ENCODE measurements around the gene MGAM2. TPM values are rescaled to one million over a fixed set of nuclear protein-coding genes. Genes with fewer than 3 reads are reported as not detected.

MGAM2 gene
- total RNA-seq, 1 experiment from 2014 or later, result not detected

DNA sequence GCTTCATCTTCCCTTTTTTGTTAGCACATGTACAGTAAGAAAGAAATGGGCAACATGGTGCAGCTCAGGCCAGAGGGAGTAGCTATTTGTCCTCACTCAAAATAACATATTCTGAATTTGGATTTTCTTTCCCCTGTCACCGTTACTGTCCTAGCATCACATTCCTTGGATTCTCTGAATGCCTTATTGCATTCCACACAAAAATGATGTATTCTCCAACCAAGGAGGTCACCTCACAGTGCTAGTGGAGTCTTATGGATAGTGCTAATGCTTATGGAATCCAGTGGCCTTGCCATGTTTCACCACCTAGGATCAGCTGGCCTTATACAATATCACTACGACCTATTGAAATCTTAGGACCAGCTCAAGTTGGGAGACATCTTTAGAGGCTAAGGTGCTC, 139.2 kb downstream of the MGAM2 start:
- ChIA-PET POLR2A (ENCODE audit: low non-redundant PET) (no interaction called here), CTCF (no interaction called here)
- no TSS peak for BruUV-seq (replicated peaks)
- Histone ChIP-seq H3K27ac (ENCODE audit: low read depth, low read length, poor library complexity, severe bottlenecking) (no peak overlapping the region), H3K36me3 (ENCODE audit: insufficient read depth, low read length, poor library complexity, severe bottlenecking) (no peaks in the 10 kb centered on the region), H3K9me3 (ENCODE audit: low read depth, low read length, poor library complexity, severe bottlenecking) (no peaks in the 10 kb centered on the region), H3K4me3 (ENCODE audit: low read depth, low read length, poor library complexity, severe bottlenecking) (no peak overlapping the region), H3K27me3 (replicated peaks; ENCODE audit: insufficient read depth, low read depth, low read length, poor library complexity) (no peaks in the 10 kb centered on the region), H3K4me1 (ENCODE audit: insufficient read depth, low read length, poor library complexity, severe bottlenecking) (no peaks in the 10 kb centered on the region)
- intact Hi-C loops (cut with micrococcal nuclease; ENCODE audit: unreplicated experiment), result no loop called here
- DNase-seq (ENCODE audit: low spot score), result no peak
- no peak for TF ChIP-seq EZH2 (IDR thresholded peaks at IDR 0.05; ENCODE audit: borderline replicate concordance, low read depth, low read length, poor library complexity, severe bottlenecking)
- TF ChIP-seq, protein P1, sequence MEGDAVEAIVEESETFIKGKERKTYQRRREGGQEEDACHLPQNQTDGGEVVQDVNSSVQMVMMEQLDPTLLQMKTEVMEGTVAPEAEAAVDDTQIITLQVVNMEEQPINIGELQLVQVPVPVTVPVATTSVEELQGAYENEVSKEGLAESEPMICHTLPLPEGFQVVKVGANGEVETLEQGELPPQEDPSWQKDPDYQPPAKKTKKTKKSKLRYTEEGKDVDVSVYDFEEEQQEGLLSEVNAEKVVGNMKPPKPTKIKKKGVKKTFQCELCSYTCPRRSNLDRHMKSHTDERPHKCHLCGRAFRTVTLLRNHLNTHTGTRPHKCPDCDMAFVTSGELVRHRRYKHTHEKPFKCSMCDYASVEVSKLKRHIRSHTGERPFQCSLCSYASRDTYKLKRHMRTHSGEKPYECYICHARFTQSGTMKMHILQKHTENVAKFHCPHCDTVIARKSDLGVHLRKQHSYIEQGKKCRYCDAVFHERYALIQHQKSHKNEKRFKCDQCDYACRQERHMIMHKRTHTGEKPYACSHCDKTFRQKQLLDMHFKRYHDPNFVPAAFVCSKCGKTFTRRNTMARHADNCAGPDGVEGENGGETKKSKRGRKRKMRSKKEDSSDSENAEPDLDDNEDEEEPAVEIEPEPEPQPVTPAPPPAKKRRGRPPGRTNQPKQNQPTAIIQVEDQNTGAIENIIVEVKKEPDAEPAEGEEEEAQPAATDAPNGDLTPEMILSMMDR (conservative IDR thresholded peaks at IDR 0.05; ENCODE audit: low read depth, low read length), result no peak

DNA sequence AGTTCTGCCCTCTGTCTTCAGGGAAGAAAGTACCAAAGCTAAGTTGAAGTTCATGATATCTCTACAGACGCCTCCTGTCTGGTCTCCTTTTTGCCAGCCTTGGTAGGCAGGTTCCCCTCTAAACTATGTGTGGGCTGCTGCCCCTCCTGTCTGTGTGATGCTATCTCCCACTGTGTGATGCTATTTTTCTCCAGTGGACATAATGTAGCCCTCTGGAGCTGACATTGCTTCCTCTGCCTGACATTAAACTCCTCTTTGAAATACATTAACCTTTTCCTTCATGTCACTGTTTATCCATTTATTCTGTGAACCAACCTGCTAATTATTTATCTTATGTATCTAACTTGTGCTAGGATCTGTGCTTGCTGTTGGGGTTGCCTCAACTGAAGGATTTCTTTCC, 146.4 kb downstream of the MGAM2 start, which contains the start of gene PRSS58:
Gene PRSS58, minus strand, starts transcription at position 101 of the 400 bp plus-strand sequence. CDS start 351 bp downstream, outside the sequence.
- no peaks in the 10 kb centered on the region for H3K4me1 ChIP-seq (ENCODE audit: insufficient read depth, low read length, poor library complexity, severe bottlenecking)
- TF ChIP-seq, protein P1 (conservative IDR thresholded peaks at IDR 0.05; ENCODE audit: low read depth, low read length), result no peak
- TF ChIP-seq EZH2 (IDR thresholded peaks at IDR 0.05; ENCODE audit: borderline replicate concordance, low read depth, low read length, poor library complexity, severe bottlenecking), result no peak
- H3K27me3 ChIP-seq (replicated peaks; ENCODE audit: insufficient read depth, low read depth, low read length, poor library complexity), result no peaks in the 10 kb centered on the region
- no peak within 1 kb of the TSS for H3K27ac ChIP-seq (ENCODE audit: low read depth, low read length, poor library complexity, severe bottlenecking)
- CTCF ChIA-PET, result no interaction called here
- DNase-seq (ENCODE audit: low spot score), result no peak
- no peaks in the 10 kb centered on the region for H3K36me3 ChIP-seq (ENCODE audit: insufficient read depth, low read length, poor library complexity, severe bottlenecking)
- BruUV-seq (replicated peaks), result no TSS peak
- POLR2A ChIA-PET (ENCODE audit: low non-redundant PET), result no interaction called here
- no peak within 1 kb of the TSS for H3K4me3 ChIP-seq (ENCODE audit: low read depth, low read length, poor library complexity, severe bottlenecking)
- no peaks in the 10 kb centered on the region for H3K9me3 ChIP-seq (ENCODE audit: low read depth, low read length, poor library complexity, severe bottlenecking)
- intact Hi-C loops (cut with micrococcal nuclease; ENCODE audit: unreplicated experiment), result no loop called here

DNA sequence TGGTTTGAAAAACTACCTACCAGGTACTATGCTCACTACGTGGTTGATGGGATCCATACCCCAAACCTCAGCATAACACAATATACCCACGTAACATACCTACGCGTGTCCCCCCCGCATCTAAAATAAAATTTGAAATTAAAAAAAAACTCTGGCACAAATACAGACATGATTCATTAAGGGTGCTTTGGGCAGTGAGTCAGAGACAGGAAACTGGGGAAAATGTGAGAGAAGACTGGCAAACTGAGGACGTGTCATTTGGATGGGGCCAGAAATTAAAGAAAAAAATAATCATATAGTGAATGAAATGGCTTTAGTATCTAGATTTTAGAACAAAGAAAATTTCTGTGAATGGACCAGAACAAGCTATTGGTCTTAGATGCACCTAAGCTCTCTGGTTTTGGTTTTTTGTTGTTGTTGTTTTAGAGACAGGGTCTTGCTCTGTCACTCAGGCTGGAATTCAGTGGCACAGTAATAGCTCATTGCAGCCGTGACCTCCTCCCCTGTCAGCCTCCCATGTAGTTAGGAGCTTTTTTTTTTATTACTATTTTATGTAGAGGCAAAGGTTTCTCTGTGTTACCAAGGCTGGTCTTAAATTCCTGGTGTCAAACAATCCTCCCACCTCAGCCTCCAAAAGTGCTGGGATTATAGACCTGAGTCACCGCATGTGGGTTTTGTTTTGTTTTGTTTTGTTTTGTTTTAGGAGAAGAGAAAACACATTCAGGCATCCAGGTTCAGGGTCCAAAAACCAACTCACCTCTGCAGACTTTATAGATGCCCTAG, 152.3 kb downstream of the MGAM2 start:
- no peak for TF ChIP-seq EZH2 (IDR thresholded peaks at IDR 0.05; ENCODE audit: borderline replicate concordance, low read depth, low read length, poor library complexity, severe bottlenecking)
- TF ChIP-seq, protein P1 (conservative IDR thresholded peaks at IDR 0.05; ENCODE audit: low read depth, low read length), result no peak
- no TSS peak for BruUV-seq (replicated peaks)
- intact Hi-C loops (cut with micrococcal nuclease; ENCODE audit: unreplicated experiment), result no loop called here
- no peak overlapping the region for H3K4me3 ChIP-seq (ENCODE audit: low read depth, low read length, poor library complexity, severe bottlenecking)
- no peaks in the 10 kb centered on the region for H3K4me1 ChIP-seq (ENCODE audit: insufficient read depth, low read length, poor library complexity, severe bottlenecking)
- ChIA-PET POLR2A (ENCODE audit: low non-redundant PET) (no interaction called here), CTCF (no interaction called here)
- DNase-seq (ENCODE audit: low spot score), result no peak
- H3K9me3 ChIP-seq (ENCODE audit: low read depth, low read length, poor library complexity, severe bottlenecking), result no peaks in the 10 kb centered on the region
- no peaks in the 10 kb centered on the region for H3K27me3 ChIP-seq (replicated peaks; ENCODE audit: insufficient read depth, low read depth, low read length, poor library complexity)
- H3K36me3 ChIP-seq (ENCODE audit: insufficient read depth, low read length, poor library complexity, severe bottlenecking), result no peaks in the 10 kb centered on the region
- H3K27ac ChIP-seq (ENCODE audit: low read depth, low read length, poor library complexity, severe bottlenecking), result no peak overlapping the region

Other genes with a start within 250 kb of the MGAM2 start
- gene OR9A4, start 195.3 kb upstream of the MGAM2 start, total RNA-seq (2021), result not detected in 2 replicates
- not detected in 2 replicates for gene CLEC5A, start 164.7 kb upstream of the MGAM2 start, total RNA-seq (2021)
- not detected in 2 replicates for gene TAS2R38, start 137.9 kb upstream of the MGAM2 start, total RNA-seq (2021)
- gene MGAM, start 115.8 kb upstream of the MGAM2 start, total RNA-seq (2021), result not detected in 2 replicates
- gene PRSS58, start 146.3 kb downstream of the MGAM2 start, total RNA-seq (2021), result not detected in 2 replicates